Naive thymus-derived CD4-positive, alpha-beta T cell (primary cell): ENCODE data around the gene SPC24. TPM values are rescaled to one million over a fixed set of nuclear protein-coding genes. Genes with fewer than 3 reads are reported as not detected.

Source experiments
- ATAC-seq: fragments of 150-1000 bp; cut with Tn5 transposase; 2 replicates; pipeline ENCODE4 v1.10.0; 2021; ENCODE audit warnings: mild to moderate bottlenecking, moderate library complexity
- CTCF ChIA-PET: fragments of 350-600 bp; sonication (Branson Sonifier 250); formaldehyde crosslinking; loops from one replicate; lab custom pipeline; 2021; ENCODE audit warnings: antibody characterized with exemption; lab: Charles Lee
- POLR2A ChIA-PET: fragments of 350-600 bp; sonication (Branson Sonifier 250); formaldehyde crosslinking; loops from one replicate; lab custom pipeline; 2021; ENCODE audit warnings: antibody characterized with exemption, inconsistent platforms; lab: Charles Lee
- DNase-seq, 9 donors: peaks; one replicate each; pipeline versions ENCODE4 v3.0.0 to v3.0.0-alpha.2; 2020 to 2022; ENCODE audit warnings: mixed read lengths in 1 of 9
- H3K27ac ChIP-seq: one replicate; pipeline ENCODE4 v1.7.0; 2013; ENCODE audit warnings: mild to moderate bottlenecking, low read depth, low read length, moderate library complexity
- H3K27me3 ChIP-seq, 2 donors: one replicate each; pipeline ENCODE4 v1.7.0; 2013; ENCODE audit warnings: low read length in 2 of 2, mild to moderate bottlenecking in 2 of 2, moderate library complexity in 2 of 2; ENCODE audit not compliant: control insufficient read depth in 2 of 2, insufficient read depth in 2 of 2
- H3K36me3 ChIP-seq, 3 experiments: 1 replicate in 2 of 3; 2 replicates in 1 of 3; pipeline ENCODE4 v1.7.0; 2013; ENCODE audit warnings: low read length in 3 of 3, mild to moderate bottlenecking in 3 of 3, moderate library complexity in 1 of 3; ENCODE audit not compliant: insufficient read depth in 3 of 3, control insufficient read depth in 2 of 3
- H3K4me1 ChIP-seq, 2 donors: one replicate each; pipeline ENCODE4 v1.7.0; 2013; ENCODE audit warnings: low read length in 2 of 2, mild to moderate bottlenecking in 2 of 2, moderate library complexity in 1 of 2; ENCODE audit not compliant: control insufficient read depth in 2 of 2, insufficient read depth in 2 of 2
- H3K4me3 ChIP-seq: 2 replicates; pipeline ENCODE4 v1.7.0; 2013; ENCODE audit warnings: mild to moderate bottlenecking, low read length
- H3K9me3 ChIP-seq, 3 experiments: 1 replicate in 2 of 3; 2 replicates in 1 of 3; pipeline ENCODE4 v1.7.0; 2013; ENCODE audit warnings: low read length in 3 of 3; ENCODE audit not compliant: control insufficient read depth in 2 of 3
- H3K27ac Mint-ChIP-seq, 9 donors: one replicate each; pipeline ENCODE4 v1.8.0; 2020 to 2022; ENCODE audit warnings: mixed read lengths in 9 of 9, mild to moderate bottlenecking in 8 of 9, moderate library complexity in 5 of 9, inconsistent platforms in 2 of 9
- H3K27me3 Mint-ChIP-seq, 5 donors: one replicate each; pipeline ENCODE4 v1.8.0; 2021 to 2022; ENCODE audit warnings: mixed read lengths in 5 of 5, mild to moderate bottlenecking in 1 of 5
- H3K36me3 Mint-ChIP-seq, 5 donors: one replicate each; pipeline ENCODE4 v1.8.0; 2020 to 2022; ENCODE audit warnings: mixed read lengths in 5 of 5, mild to moderate bottlenecking in 3 of 5, inconsistent platforms in 1 of 5
- H3K4me1 Mint-ChIP-seq, 7 donors: one replicate each; pipeline ENCODE4 v1.8.0; 2020 to 2022; ENCODE audit warnings: mixed read lengths in 7 of 7, mild to moderate bottlenecking in 3 of 7, inconsistent platforms in 1 of 7
- H3K4me3 Mint-ChIP-seq, 10 donors: one replicate each; pipeline ENCODE4 v1.8.0; 2020 to 2022; ENCODE audit warnings: mild to moderate bottlenecking in 10 of 10, mixed read lengths in 10 of 10, moderate library complexity in 6 of 10, inconsistent platforms in 2 of 10
- H3K9me3 Mint-ChIP-seq, 11 donors: one replicate each; pipeline ENCODE4 v1.8.0; 2020 to 2022; ENCODE audit warnings: mixed read lengths in 11 of 11, mild to moderate bottlenecking in 4 of 11, inconsistent platforms in 1 of 11, moderate library complexity in 1 of 11
- intact Hi-C, 2 donors: fragments of 100-400 bp; cut with micrococcal nuclease; formaldehyde crosslinking; loops; one replicate each; pipeline ENCODE4 v1.15.1; 2023
- polyA plus RNA-seq, 2 donors: library from polyadenylated mRNA; unstranded; fragments of 300-500 nt; fragmentation: Illumina TruSeq; gene quantifications; one replicate each; pipeline ENCODE4 v1.2.3, GENCODE V29; 2021
- total RNA-seq, 6 experiments: library from RNA in 5 of 6; stranded (reverse) in 5 of 6; gene quantifications; 1 replicate in 5 of 6; 2 replicates in 1 of 6; pipeline ENCODE4 v1.2.3 and lab custom pipeline; 2021 to 2026

The SPC24 gene
- total and polyA plus RNA-seq, 7 experiments from 2014 or later = 0.33 to 45.4 (median 1.4) TPM; not detected in 1

- intact Hi-C loops = no loop called here
- H3K9me3 ChIP-seq = no peaks in the 10 kb centered on the region
- H3K36me3 Mint-ChIP-seq = peaks cover 5 to 35% (median 16%) of the 10 kb centered on the region in 5 donors
- H3K4me1 Mint-ChIP-seq = peaks cover 0 to 6% (median 0%) of the 10 kb centered on the region in 7 donors
- H3K9me3 Mint-ChIP-seq = no peaks in the 10 kb centered on the region
- no peaks in the 10 kb centered on the region for H3K27me3 Mint-ChIP-seq
- no peak for DNase-seq
- ChIA-PET POLR2A (no interaction called here), CTCF (no interaction called here)
- no peaks in the 10 kb centered on the region for H3K27me3 ChIP-seq
- ATAC-seq = no peak
- no peak overlapping the region for H3K4me3 ChIP-seq
- no peaks in the 10 kb centered on the region for H3K4me1 ChIP-seq
- H3K27ac Mint-ChIP-seq = peak overlapping the region in 2 of 9 donors; percentile 25 to 29
- H3K27ac ChIP-seq = no peak overlapping the region
- H3K36me3 ChIP-seq = peaks cover 0 to 91% (median 0%) of the 10 kb centered on the region in 3 experiments
- no peak overlapping the region for H3K4me3 Mint-ChIP-seq
Measured at GRCh38 chr19:11115042-11115441, 40.5 kb downstream of the SPC24 start.

GRCh38 chr19:11113140-11113708 is 42.4 kb downstream of the SPC24 start:
- no peak overlapping the region for H3K27ac ChIP-seq
- H3K36me3 ChIP-seq = peaks cover 0 to 93% (median 0%) of the 10 kb centered on the region in 3 experiments
- intact Hi-C loops = no loop called here
- H3K9me3 ChIP-seq = no peaks in the 10 kb centered on the region
- H3K4me3 ChIP-seq = no peak overlapping the region
- ChIA-PET CTCF (interaction anchor here (1.1 kb wide), 1 partner anchor 77 kb away, joined by 4 read pairs; no protein-coding TSS in a partner anchor), POLR2A (interaction anchor here (0.7 kb wide), 1 partner anchor 19 kb away, joined by 3 read pairs; no protein-coding TSS in a partner anchor)
- DNase-seq (no peak), ATAC-seq (no peak)
- H3K4me3 Mint-ChIP-seq = no peak overlapping the region
- no peaks in the 10 kb centered on the region for H3K4me1 ChIP-seq
- peaks cover 5 to 40% (median 18%) of the 10 kb centered on the region in 5 donors for H3K36me3 Mint-ChIP-seq
- no peaks in the 10 kb centered on the region for H3K27me3 ChIP-seq
- H3K27ac Mint-ChIP-seq = peak overlapping the region in 3 of 9 donors; percentile 53 to 58 (median 55)
- no peaks in the 10 kb centered on the region for H3K27me3 Mint-ChIP-seq
- no peaks in the 10 kb centered on the region for H3K9me3 Mint-ChIP-seq
- peaks cover 0 to 6% (median 0%) of the 10 kb centered on the region in 7 donors for H3K4me1 Mint-ChIP-seq

DNA sequence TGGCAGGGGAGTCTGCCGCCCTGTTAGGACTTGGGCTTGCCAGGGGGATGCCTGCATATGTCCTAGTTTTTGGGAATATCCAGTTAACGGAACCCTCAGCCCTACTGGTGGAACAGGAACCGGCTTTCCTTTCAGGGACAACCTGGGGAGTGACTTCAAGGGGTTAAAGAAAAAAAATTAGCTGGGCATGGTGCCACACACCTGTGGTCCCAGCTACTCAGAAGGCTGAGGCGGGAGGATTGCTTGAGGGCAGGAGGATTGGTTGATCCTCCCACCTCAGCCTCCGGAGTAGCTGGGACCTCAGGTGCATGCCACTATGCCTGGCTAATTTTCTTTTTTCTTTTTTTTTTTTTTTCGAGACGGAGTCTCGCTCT is 43.8 kb downstream of the SPC24 start:
- H3K27ac Mint-ChIP-seq = no peak overlapping the region
- DNase-seq = no peak
- Histone ChIP-seq H3K27ac (no peak overlapping the region), H3K4me1 (no peaks in the 10 kb centered on the region), H3K4me3 (no peak overlapping the region), H3K27me3 (no peaks in the 10 kb centered on the region), H3K9me3 (no peaks in the 10 kb centered on the region), H3K36me3 (peaks cover 0 to 89% (median 0%) of the 10 kb centered on the region in 3 experiments)
- peaks cover 5 to 36% (median 14%) of the 10 kb centered on the region in 5 donors for H3K36me3 Mint-ChIP-seq
- no peaks in the 10 kb centered on the region for H3K9me3 Mint-ChIP-seq
- ChIA-PET CTCF (interaction anchor here (0.6 to 1.1 kb wide), 3 partner anchors 14 to 76 kb away, joined by 4 to 6 read pairs (median 5); no protein-coding TSS in a partner anchor), POLR2A (interaction anchor here (0.6 kb wide), 1 partner anchor 13 kb away, joined by 3 read pairs; no protein-coding TSS in a partner anchor)
- intact Hi-C loops = no loop called here
- H3K4me1 Mint-ChIP-seq = peaks cover 0 to 6% (median 0%) of the 10 kb centered on the region in 7 donors
- H3K27me3 Mint-ChIP-seq = no peaks in the 10 kb centered on the region
- H3K4me3 Mint-ChIP-seq = no peak overlapping the region
- ATAC-seq = no peak

- ATAC-seq (no peak), DNase-seq (no peak)
- Mint-ChIP-seq H3K27ac (peak overlapping the region in 1 of 9 donors; percentile 59), H3K9me3 (no peaks in the 10 kb centered on the region), H3K27me3 (no peaks in the 10 kb centered on the region), H3K36me3 (peaks cover 3 to 34% (median 10%) of the 10 kb centered on the region in 5 donors), H3K4me3 (no peak overlapping the region), H3K4me1 (peaks cover 0 to 6% (median 0%) of the 10 kb centered on the region in 7 donors)
- H3K36me3 ChIP-seq = peaks cover 0 to 89% (median 0%) of the 10 kb centered on the region in 3 experiments
- intact Hi-C loops = no loop called here
- no peak overlapping the region for H3K4me3 ChIP-seq
- ChIA-PET CTCF (no interaction called here), POLR2A (interaction anchor here (0.6 kb wide), 1 partner anchor 13 kb away, joined by 3 read pairs; no protein-coding TSS in a partner anchor)
- H3K4me1 ChIP-seq = no peaks in the 10 kb centered on the region
- no peaks in the 10 kb centered on the region for H3K9me3 ChIP-seq
- no peaks in the 10 kb centered on the region for H3K27me3 ChIP-seq
- no peak overlapping the region for H3K27ac ChIP-seq
Measured at GRCh38 chr19:11111117-11111770, 44.3 kb downstream of the SPC24 start.

GRCh38 chr19:11108746-11109145 is 46.8 kb downstream of the SPC24 start:
- H3K27me3 Mint-ChIP-seq = no peaks in the 10 kb centered on the region
- Histone ChIP-seq H3K4me1 (no peaks in the 10 kb centered on the region), H3K27ac (no peak overlapping the region), H3K27me3 (no peaks in the 10 kb centered on the region), H3K9me3 (no peaks in the 10 kb centered on the region), H3K36me3 (peaks cover 0 to 87% (median 0%) of the 10 kb centered on the region in 3 experiments), H3K4me3 (no peak overlapping the region)
- POLR2A ChIA-PET = no interaction called here
- ATAC-seq (no peak), DNase-seq (no peak)
- H3K4me1 Mint-ChIP-seq = peaks cover 0 to 6% (median 0%) of the 10 kb centered on the region in 7 donors
- H3K4me3 Mint-ChIP-seq = no peak overlapping the region
- no peak overlapping the region for H3K27ac Mint-ChIP-seq
- H3K36me3 Mint-ChIP-seq = peaks cover 5 to 31% (median 10%) of the 10 kb centered on the region in 5 donors
- no peaks in the 10 kb centered on the region for H3K9me3 Mint-ChIP-seq
- intact Hi-C loops = no loop called here
- CTCF ChIA-PET = interaction anchor here (1.3 kb wide), 1 partner anchor 73 kb away, joined by 3 read pairs; no protein-coding TSS in a partner anchor

DNA sequence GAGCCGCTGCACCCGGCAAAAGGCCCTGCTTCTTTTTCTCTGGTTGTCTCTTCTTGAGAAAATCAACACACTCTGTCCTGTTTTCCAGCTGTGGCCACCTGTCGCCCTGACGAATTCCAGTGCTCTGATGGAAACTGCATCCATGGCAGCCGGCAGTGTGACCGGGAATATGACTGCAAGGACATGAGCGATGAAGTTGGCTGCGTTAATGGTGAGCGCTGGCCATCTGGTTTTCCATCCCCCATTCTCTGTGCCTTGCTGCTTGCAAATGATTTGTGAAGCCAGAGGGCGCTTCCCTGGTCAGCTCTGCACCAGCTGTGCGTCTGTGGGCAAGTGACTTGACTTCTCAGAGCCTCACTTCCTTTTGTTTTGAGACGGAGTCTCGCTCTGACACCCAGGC is 49.1 kb downstream of the SPC24 start:
- Mint-ChIP-seq H3K36me3 (peaks cover 0 to 34% (median 4%) of the 10 kb centered on the region in 5 donors), H3K4me3 (no peak overlapping the region), H3K27ac (peak overlapping the region in 1 of 9 donors; percentile 55), H3K9me3 (no peaks in the 10 kb centered on the region), H3K4me1 (peaks cover 0 to 3% (median 0%) of the 10 kb centered on the region in 7 donors), H3K27me3 (no peaks in the 10 kb centered on the region)
- Histone ChIP-seq H3K4me3 (no peak overlapping the region), H3K9me3 (no peaks in the 10 kb centered on the region), H3K4me1 (no peaks in the 10 kb centered on the region), H3K27ac (no peak overlapping the region), H3K27me3 (no peaks in the 10 kb centered on the region), H3K36me3 (peaks cover 0 to 80% (median 8%) of the 10 kb centered on the region in 3 experiments)
- DNase-seq = no peak
- intact Hi-C loops = no loop called here
- POLR2A ChIA-PET = no interaction called here
- CTCF ChIA-PET = no interaction called here
- no peak for ATAC-seq
